SJSA1 (cell line): ENCODE results near the gene ZNF362. TPM values are rescaled to one million over a fixed set of nuclear protein-coding genes. Genes with fewer than 3 reads are reported as not detected.

Source experiments
- DNase-seq, 2 experiments: peaks; one replicate each; pipeline ENCODE4 v3.0.0-alpha.2; 2015 to 2020; ENCODE audit warnings: low spot score in 2 of 2, low read depth in 1 of 2
- H3K27ac ChIP-seq: fragments of 250-450 bp; sonication (Bioruptor Pico); 2 replicates; pipeline ENCODE4 v1.5.1; 2020; ENCODE audit warnings: mild to moderate bottlenecking, moderate library complexity
- H3K27me3 ChIP-seq: fragments of 250-450 bp; sonication (Bioruptor Pico); replicated peaks from 2 replicates; pipeline ENCODE4 v1.5.1; 2020; ENCODE audit warnings: mild to moderate bottlenecking, moderate library complexity
- H3K36me3 ChIP-seq: fragments of 250-450 bp; sonication (Bioruptor Pico); 2 replicates; pipeline ENCODE4 v1.5.1; 2020; ENCODE audit warnings: mild to moderate bottlenecking
- H3K4me1 ChIP-seq: fragments of 250-450 bp; sonication (Bioruptor Pico); replicated peaks from 2 replicates; pipeline ENCODE4 v1.6.1; 2021; ENCODE audit warnings: mild to moderate bottlenecking
- H3K4me3 ChIP-seq: fragments of 250-450 bp; sonication (Bioruptor Pico); 2 replicates; pipeline ENCODE4 v1.5.1; 2020; ENCODE audit warnings: mild to moderate bottlenecking
- H3K9me3 ChIP-seq: fragments of 250-450 bp; sonication (Bioruptor Pico); replicated peaks from 2 replicates; pipeline ENCODE4 v1.5.1; 2020; ENCODE audit warnings: mild to moderate bottlenecking
- total RNA-seq: library from RNA; depleted of rRNA; stranded (reverse); fragments of >200 nt; shearing (Covaris generic); gene quantifications from 2 replicates; pipeline ENCODE4 v1.2.3, GENCODE V29; 2014

Gene ZNF362
- total RNA-seq, 1 experiment from 2014 or later, result 21.4 TPM

DNA sequence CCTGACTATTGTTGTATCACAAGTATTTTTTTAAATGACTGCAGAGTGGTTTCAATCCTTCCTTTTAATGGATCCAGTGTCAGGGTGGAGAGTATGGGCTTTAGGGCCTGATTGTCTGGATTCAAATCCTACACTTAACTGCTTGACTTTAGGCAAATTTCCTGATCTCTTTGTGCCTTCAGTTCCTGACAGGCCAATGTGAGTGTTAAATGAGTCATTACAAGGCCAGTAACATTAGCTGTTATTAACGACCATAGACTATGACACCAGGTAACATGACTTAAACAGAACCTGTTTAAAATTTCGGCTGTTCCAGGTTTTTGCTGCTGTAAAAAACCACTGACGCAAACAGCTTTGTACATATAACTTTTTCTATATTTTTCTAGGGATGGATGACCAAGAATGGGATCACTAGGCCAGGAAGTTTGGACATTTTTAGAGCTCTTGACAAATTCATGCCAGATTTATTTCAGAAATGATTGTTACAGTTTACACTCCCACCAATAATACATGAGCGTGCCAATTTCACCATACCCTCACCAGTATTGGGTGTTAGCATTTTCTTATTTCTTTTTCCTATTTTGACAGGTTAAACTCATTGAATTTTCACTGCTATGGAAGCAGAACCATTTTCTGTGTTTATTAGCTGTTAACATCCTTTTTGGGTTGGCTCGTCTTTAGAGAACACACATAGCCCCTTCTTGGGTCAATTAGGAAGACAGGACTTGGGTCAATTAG, 11.3 kb downstream of the ZNF362 start:
- H3K9me3 ChIP-seq, result no peaks in the 10 kb centered on the region
- no peak overlapping the region for H3K27ac ChIP-seq
- H3K36me3 ChIP-seq, result peaks cover 35% of the 10 kb centered on the region
- H3K4me3 ChIP-seq, result no peak overlapping the region
- DNase-seq, result no peak
- H3K4me1 ChIP-seq, result peaks cover 21% of the 10 kb centered on the region
- no peaks in the 10 kb centered on the region for H3K27me3 ChIP-seq

- peaks cover 13% of the 10 kb centered on the region for H3K4me1 ChIP-seq
- H3K4me3 ChIP-seq, result no peak overlapping the region
- H3K27ac ChIP-seq, result no peak overlapping the region
- H3K9me3 ChIP-seq, result no peaks in the 10 kb centered on the region
- H3K36me3 ChIP-seq, result peaks cover 31% of the 10 kb centered on the region
- no peak for DNase-seq
- H3K27me3 ChIP-seq, result no peaks in the 10 kb centered on the region
Observed at GRCh38 chr1:33268457-33268856, 12.2 kb downstream of the ZNF362 start.

DNA sequence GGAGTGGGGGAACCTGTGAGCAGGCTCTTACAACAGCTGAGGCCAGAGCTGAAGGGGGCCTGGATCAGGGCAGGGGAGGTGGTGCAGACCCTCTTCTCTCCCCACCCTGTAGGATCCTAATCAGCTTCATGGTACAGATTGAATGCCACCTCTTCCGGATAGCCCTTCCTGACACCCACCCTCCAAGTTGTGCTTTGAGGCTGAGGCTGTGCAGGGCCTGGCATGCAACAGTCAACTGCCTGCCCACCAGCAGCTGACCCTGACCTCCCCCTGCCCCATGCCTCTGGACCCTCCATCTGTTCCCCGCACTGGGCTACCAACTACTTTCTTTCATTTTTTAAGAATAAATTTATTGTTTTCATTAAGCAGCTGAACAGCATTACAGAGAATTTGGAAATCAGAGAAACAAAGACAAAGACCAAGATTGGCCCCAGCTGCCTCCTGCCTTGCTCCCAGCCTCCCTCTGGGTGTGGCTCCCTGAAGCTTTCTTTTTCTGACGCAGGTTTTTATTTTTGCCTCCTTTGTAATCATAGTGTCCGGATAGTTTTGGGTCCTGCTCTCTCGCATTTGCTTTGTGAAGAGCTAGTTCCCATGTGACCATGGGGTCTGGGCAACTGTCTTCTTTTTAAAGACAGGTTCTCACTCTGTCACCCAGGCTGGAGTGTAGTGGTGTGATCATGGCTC, 12.8 kb downstream of the ZNF362 start:
- Histone ChIP-seq H3K36me3 (peaks cover 31% of the 10 kb centered on the region), H3K4me3 (no peak overlapping the region), H3K9me3 (no peaks in the 10 kb centered on the region), H3K27ac (no peak overlapping the region), H3K27me3 (no peaks in the 10 kb centered on the region), H3K4me1 (peaks cover 7% of the 10 kb centered on the region)
- no peak for DNase-seq

DNA sequence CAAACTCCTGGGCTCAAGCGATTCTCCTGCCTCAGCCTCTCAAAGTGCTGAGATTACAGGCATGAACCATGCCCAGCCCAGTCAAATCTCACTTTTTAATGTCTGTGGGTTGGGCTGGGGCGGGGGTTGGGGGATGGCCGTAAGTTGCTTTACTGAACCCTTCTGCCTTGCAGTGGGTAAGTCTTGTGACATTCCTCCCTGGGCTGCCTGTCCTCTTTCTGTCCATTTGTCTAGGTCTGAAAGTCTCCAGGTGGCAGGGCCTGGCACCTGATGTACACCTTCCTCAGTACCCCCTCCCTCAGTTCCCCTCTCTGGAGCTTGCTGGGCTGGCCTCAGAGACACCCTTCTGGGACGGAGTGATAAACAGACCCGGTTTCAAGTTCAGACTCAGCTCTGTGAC, 13.3 kb downstream of the ZNF362 start:
- Histone ChIP-seq H3K27me3 (no peaks in the 10 kb centered on the region), H3K9me3 (no peaks in the 10 kb centered on the region), H3K36me3 (peaks cover 28% of the 10 kb centered on the region), H3K4me3 (no peak overlapping the region), H3K27ac (no peak overlapping the region), H3K4me1 (peaks cover 1% of the 10 kb centered on the region)
- DNase-seq, result no peak

DNA sequence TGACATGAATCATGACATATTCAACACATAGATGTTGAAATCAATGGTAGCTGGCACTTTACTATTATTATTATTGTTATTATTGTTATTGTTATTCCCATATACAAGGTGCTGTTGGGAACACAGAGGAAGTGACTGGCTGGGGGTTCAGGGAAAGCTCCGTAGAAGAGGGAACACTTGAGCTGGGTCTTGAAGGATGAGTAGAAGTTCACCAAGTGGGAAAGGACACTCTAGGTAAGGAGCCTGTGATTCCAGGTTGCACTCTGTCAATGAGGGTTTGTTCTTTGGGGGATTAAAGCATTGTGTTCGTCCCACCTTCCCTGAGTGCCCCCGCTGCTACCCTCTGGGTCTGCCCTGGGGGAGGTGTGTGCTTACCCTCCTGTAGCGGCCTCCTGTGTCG, 14.1 kb downstream of the ZNF362 start:
- Histone ChIP-seq H3K27me3 (no peaks in the 10 kb centered on the region), H3K27ac (no peak overlapping the region), H3K36me3 (peaks cover 31% of the 10 kb centered on the region), H3K9me3 (no peaks in the 10 kb centered on the region), H3K4me1 (no peaks in the 10 kb centered on the region), H3K4me3 (no peak overlapping the region)
- no peak for DNase-seq

DNA sequence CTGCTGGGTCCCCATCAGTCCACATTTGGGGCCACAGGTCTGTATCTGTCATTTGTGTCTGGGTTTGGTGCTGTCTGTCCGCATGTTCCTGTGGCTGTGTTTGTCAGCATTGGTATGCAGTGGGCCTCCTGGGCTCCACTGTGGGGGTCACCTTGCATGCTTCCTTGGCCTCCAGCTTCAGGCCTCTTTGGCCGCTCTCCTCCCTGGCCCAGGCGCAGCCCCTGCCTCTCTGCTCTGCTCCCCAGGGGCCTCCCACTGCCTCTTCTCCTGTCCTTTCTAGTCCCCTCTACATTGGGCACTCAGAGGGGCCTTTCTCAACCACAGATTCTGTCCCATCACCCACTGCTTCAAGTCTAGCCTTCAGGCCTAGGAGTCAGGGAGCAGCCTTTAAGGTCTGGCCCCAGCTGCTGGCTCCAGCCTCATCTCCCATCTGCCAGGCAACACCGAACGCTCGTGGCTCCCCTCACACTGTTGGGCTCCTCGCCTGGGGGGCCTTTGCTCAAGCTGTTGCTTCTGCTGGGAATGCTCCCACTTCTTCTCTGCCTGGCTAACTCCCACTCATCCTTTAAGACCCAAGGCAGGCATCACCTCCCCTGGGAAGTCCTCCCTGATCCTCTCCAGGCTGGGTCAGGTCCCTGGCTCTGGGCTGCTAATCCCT, 14.6 kb downstream of the ZNF362 start:
- no peaks in the 10 kb centered on the region for H3K27me3 ChIP-seq

DNA sequence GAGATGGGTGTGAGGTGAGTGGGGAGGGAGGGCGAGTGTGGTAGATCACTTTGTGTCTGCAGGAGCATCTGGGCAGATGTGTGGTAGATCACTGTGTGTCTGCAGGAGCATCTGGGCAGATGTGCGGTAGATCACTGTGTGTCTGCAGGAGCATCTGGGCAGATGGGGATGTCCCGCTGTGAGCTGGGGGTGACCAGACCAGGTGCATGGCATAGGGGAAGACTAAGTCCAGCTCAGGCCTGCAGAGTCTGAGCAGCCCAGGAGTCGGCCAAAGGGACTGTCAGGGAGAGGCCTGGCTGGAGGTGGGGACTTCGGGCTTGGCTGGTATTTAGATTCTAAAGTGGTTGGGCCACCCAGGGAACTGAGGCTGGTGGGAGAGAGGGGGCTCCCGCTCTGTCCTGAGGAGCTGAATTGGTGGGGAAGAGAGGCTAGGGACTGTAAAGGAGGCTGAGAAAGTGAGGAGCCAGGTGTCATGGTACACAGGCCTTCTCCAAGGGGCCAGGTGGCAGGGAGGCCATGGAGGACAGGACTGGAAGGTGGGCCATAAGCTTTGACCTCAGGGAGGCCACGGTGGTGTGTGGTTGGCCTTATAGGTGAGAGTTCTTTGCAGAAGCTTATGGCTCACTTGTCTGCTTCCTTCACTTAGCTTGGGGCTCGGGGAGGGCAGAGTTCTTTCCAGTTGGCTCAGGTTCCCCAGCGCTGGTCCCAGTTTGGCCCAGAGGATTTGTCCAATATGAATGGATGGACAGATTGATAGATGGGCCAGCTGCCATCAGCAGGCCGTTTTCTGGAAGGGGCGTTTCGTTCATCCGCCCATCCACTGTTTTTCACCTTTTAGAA, 15.6 kb downstream of the ZNF362 start:
- no peaks in the 10 kb centered on the region for H3K4me1 ChIP-seq
- H3K27me3 ChIP-seq, result no peaks in the 10 kb centered on the region
- H3K9me3 ChIP-seq, result no peaks in the 10 kb centered on the region
- no peak overlapping the region for H3K27ac ChIP-seq
- H3K4me3 ChIP-seq, result no peak overlapping the region
- no peak for DNase-seq
- peaks cover 40% of the 10 kb centered on the region for H3K36me3 ChIP-seq

More for the DNA sequence above, 14.6 kb downstream of the ZNF362 start:
- Histone ChIP-seq H3K4me1 (no peaks in the 10 kb centered on the region), H3K27ac (no peak overlapping the region), H3K4me3 (no peak overlapping the region), H3K36me3 (peaks cover 33% of the 10 kb centered on the region), H3K9me3 (no peaks in the 10 kb centered on the region)
- DNase-seq, result no peak

- H3K27me3 ChIP-seq, result no peaks in the 10 kb centered on the region
- H3K36me3 ChIP-seq, result peaks cover 44% of the 10 kb centered on the region
- no peaks in the 10 kb centered on the region for H3K4me1 ChIP-seq
- no peak for DNase-seq
- no peak overlapping the region for H3K4me3 ChIP-seq
- H3K9me3 ChIP-seq, result no peaks in the 10 kb centered on the region
- no peak overlapping the region for H3K27ac ChIP-seq
Observed at GRCh38 chr1:33272509-33272908, 16.2 kb downstream of the ZNF362 start.

DNA sequence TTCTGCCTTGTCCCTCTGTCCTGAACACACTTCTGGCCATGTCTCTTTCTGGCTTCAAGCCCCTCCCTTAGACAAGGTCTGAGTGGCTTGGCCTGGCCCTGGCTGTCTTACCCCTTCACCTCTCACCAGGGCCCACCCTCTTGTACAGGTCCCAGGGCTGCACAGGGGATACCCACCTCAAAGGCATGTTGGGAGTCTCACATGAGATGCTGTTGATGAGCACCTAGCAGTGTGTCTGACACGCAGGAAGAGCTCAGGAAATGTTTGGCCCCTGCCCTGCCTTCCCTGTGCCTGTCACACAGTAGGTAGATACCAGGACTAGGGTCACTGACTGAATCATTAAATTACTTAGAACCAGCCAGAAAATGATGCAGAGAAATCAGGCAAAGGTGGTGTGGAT, 16.6 kb downstream of the ZNF362 start:
- H3K36me3 ChIP-seq, result peaks cover 41% of the 10 kb centered on the region
- no peak overlapping the region for H3K4me3 ChIP-seq
- H3K4me1 ChIP-seq, result no peaks in the 10 kb centered on the region
- H3K27me3 ChIP-seq, result no peaks in the 10 kb centered on the region
- H3K9me3 ChIP-seq, result no peaks in the 10 kb centered on the region
- no peak for DNase-seq
- no peak overlapping the region for H3K27ac ChIP-seq

DNA sequence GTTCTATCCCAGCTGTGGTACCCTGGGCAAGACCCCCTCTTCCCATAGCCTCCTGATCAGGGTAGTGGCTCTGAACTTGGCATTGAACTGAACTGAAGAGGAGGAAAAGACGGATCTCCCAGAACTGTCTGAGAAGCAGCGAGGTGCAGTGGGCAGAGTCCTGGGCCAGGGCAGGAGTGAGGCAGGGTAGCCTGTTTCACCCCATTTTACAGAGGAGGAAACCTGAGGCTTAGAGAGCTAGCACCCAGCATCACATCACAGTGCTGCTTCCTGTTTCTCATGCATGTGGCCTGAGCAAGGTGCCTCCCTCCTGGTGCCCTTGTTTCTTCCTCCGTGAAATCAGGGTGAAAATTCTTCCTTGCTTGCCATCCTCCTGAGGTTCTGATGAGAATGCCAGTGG, 17.1 kb downstream of the ZNF362 start:
- DNase-seq, result no peak
- peaks cover 45% of the 10 kb centered on the region for H3K36me3 ChIP-seq
- no peaks in the 10 kb centered on the region for H3K9me3 ChIP-seq
- no peak overlapping the region for H3K27ac ChIP-seq
- H3K4me1 ChIP-seq, result no peaks in the 10 kb centered on the region
- H3K27me3 ChIP-seq, result no peaks in the 10 kb centered on the region
- H3K4me3 ChIP-seq, result no peak overlapping the region

GRCh38 chr1:33273961-33274371, 17.7 kb downstream of the ZNF362 start:
- Histone ChIP-seq H3K4me1 (no peaks in the 10 kb centered on the region), H3K9me3 (no peaks in the 10 kb centered on the region), H3K4me3 (no peak overlapping the region), H3K27ac (no peak overlapping the region), H3K36me3 (peaks cover 51% of the 10 kb centered on the region), H3K27me3 (no peaks in the 10 kb centered on the region)
- no peak for DNase-seq

DNA sequence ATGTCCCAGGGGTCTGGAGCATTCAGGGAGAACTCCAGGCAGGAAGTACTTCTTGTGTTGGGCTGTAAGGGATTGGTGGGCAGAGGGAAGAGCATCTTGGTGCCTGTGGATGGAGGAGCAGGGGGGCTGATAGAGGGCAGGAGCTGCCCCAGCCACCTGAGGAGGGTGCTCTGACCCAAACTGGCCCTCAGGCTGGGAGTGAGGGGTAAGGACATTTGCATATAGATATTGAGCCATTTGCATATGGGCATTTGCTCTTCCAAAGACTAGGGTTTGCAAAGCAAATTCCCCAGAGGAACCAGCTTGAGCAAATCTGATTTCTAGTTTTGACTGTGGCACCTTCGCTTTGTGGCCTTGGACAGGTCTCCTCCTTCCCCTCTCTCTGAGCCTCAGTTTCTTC, 18.2 kb downstream of the ZNF362 start:
- Histone ChIP-seq H3K9me3 (no peaks in the 10 kb centered on the region), H3K4me1 (no peaks in the 10 kb centered on the region), H3K27me3 (no peaks in the 10 kb centered on the region), H3K4me3 (no peak overlapping the region), H3K36me3 (peaks cover 54% of the 10 kb centered on the region), H3K27ac (no peak overlapping the region)
- DNase-seq, result no peak

GRCh38 chr1:33275195-33275594, 18.9 kb downstream of the ZNF362 start:
- Histone ChIP-seq H3K4me1 (no peaks in the 10 kb centered on the region), H3K4me3 (no peak overlapping the region), H3K36me3 (peaks cover 54% of the 10 kb centered on the region), H3K27me3 (no peaks in the 10 kb centered on the region), H3K9me3 (no peaks in the 10 kb centered on the region), H3K27ac (no peak overlapping the region)
- DNase-seq, result no peak
